IMR-90 (cell line): Measurements from ENCODE around the gene PHF20. TPM values are rescaled to one million over a fixed set of nuclear protein-coding genes. Genes with fewer than 3 reads are reported as not detected.

Source experiments
- ATAC-seq: fragments of 200-7000 bp; cut with Tn5 transposase; 2 replicates; pipeline ENCODE4 v1.9.1; 2020; ENCODE audit warnings: low read depth, mild to moderate bottlenecking, moderate library complexity
- BruUV-seq: library from RNA; stranded (reverse); fragments of 400-500 nt; replicated peaks from 2 replicates; lab custom pipeline; 2021; lab: Mats Ljungman, UMichigan
- CTCF ChIA-PET: fragments of 300-600 bp; formaldehyde crosslinking; extraction: SDS; loops from one replicate; lab custom pipeline; 2021; ENCODE audit warnings: antibody characterized with exemption; lab: Yijun Ruan, JAX
- POLR2A ChIA-PET: fragments of 300-600 bp; sonication (Branson Sonifier 250); formaldehyde crosslinking; loops from one replicate; lab custom pipeline; 2022; ENCODE audit warnings: antibody characterized with exemption; ENCODE audit not compliant: unreplicated experiment; lab: Charles Lee
- DNase-seq: peaks from one replicate; pipeline ENCODE4 v3.0.0; 2013
- H2AFZ ChIP-seq: replicated peaks from 2 replicates; pipeline ENCODE3; 2013; ENCODE audit warnings: low read length, mild to moderate bottlenecking; ENCODE audit not compliant: poor library complexity
- H2AK5ac ChIP-seq: 2 replicates; pipeline ENCODE4 v1.6.1; 2013; ENCODE audit warnings: low read depth, low read length, inconsistent platforms
- H2AK9ac ChIP-seq: replicated peaks from 2 replicates; pipeline ENCODE3; 2013; ENCODE audit warnings: mild to moderate bottlenecking, low read depth, low read length, moderate library complexity; ENCODE audit not compliant: poor library complexity
- H2BK120ac ChIP-seq: 2 replicates; pipeline ENCODE4 v1.6.1; 2013; ENCODE audit warnings: low read depth, low read length, inconsistent platforms
- H2BK15ac ChIP-seq: 3 replicates; pipeline ENCODE4 v1.6.1; 2013; ENCODE audit warnings: low read depth, low read length, inconsistent platforms
- H2BK20ac ChIP-seq: 2 replicates; pipeline ENCODE4 v1.6.1; 2013; ENCODE audit warnings: low read depth, mild to moderate bottlenecking, inconsistent platforms, low read length, moderate library complexity
- H2BK5ac ChIP-seq: 2 replicates; pipeline ENCODE4 v1.6.1; 2013; ENCODE audit warnings: mild to moderate bottlenecking, low read depth, low read length, inconsistent platforms; ENCODE audit not compliant: poor library complexity, severe bottlenecking
- H3K14ac ChIP-seq: replicated peaks from 2 replicates; pipeline ENCODE4 v1.6.1; 2013; ENCODE audit warnings: low read depth, low read length, inconsistent platforms
- H3K18ac ChIP-seq: 2 replicates; pipeline ENCODE4 v1.6.1; 2013; ENCODE audit warnings: low read depth, low read length, control low read depth
- H3K23ac ChIP-seq: 2 replicates; pipeline ENCODE4 v1.6.1; 2013; ENCODE audit warnings: low read depth, low read length, inconsistent platforms
- H3K27ac ChIP-seq: 2 replicates; pipeline ENCODE4 v1.5.1; 2013; ENCODE audit warnings: mild to moderate bottlenecking, control low read depth, low read length; ENCODE audit not compliant: insufficient read depth
- H3K27me3 ChIP-seq: 2 replicates; pipeline ENCODE4 v1.6.1; 2013; ENCODE audit warnings: low read length; ENCODE audit not compliant: control insufficient read depth, insufficient read depth
- H3K36me3 ChIP-seq: 2 replicates; pipeline ENCODE4 v1.6.1; 2013; ENCODE audit warnings: low read length, mixed read lengths; ENCODE audit not compliant: control insufficient read depth, insufficient read depth
- H3K4ac ChIP-seq: 2 replicates; pipeline ENCODE4 v1.6.1; 2013; ENCODE audit warnings: low read depth, low read length, inconsistent platforms
- H3K4me1 ChIP-seq: 2 replicates; pipeline ENCODE4 v1.6.1; 2013; ENCODE audit warnings: low read length, mixed read lengths; ENCODE audit not compliant: control insufficient read depth, insufficient read depth
- H3K4me2 ChIP-seq: 2 replicates; pipeline ENCODE4 v1.6.1; 2013; ENCODE audit warnings: low read depth, mild to moderate bottlenecking, control low read depth, low read length, moderate library complexity
- H3K4me3 ChIP-seq: 2 replicates; pipeline ENCODE4 v1.5.1; 2013; ENCODE audit warnings: low read depth, mild to moderate bottlenecking, control low read depth, low read length, moderate library complexity; ENCODE audit not compliant: insufficient read depth
- H3K56ac ChIP-seq: 2 replicates; pipeline ENCODE4 v1.6.1; 2013; ENCODE audit warnings: low read length, inconsistent platforms; ENCODE audit not compliant: insufficient read depth; ENCODE audit errors: extremely low read depth
- H3K79me1 ChIP-seq, 2 experiments: 2 replicates each; pipeline ENCODE4 v1.6.1; 2013; ENCODE audit warnings: low read length in 2 of 2, inconsistent platforms in 1 of 2, low read depth in 1 of 2
- H3K9ac ChIP-seq: 2 replicates; pipeline ENCODE4 v1.6.1; 2013; ENCODE audit warnings: low read depth, low read length, control low read depth
- H3K9me1 ChIP-seq: 2 replicates; pipeline ENCODE4 v1.6.1; 2013; ENCODE audit warnings: low read length, inconsistent platforms; ENCODE audit not compliant: insufficient read depth
- H3K9me3 ChIP-seq: 2 replicates; pipeline ENCODE4 v1.6.1; 2013; ENCODE audit warnings: low read length; ENCODE audit not compliant: control insufficient read depth, insufficient read depth
- H4K20me1 ChIP-seq: 2 replicates; pipeline ENCODE4 v1.6.1; 2013; ENCODE audit warnings: low read length, inconsistent platforms; ENCODE audit not compliant: insufficient read depth
- H4K5ac ChIP-seq: 2 replicates; pipeline ENCODE4 v1.6.1; 2013; ENCODE audit warnings: mild to moderate bottlenecking, low read depth, low read length, control low read depth
- H4K8ac ChIP-seq, 2 experiments: 2 replicates each; pipeline ENCODE4 v1.6.1; 2013; ENCODE audit warnings: low read depth in 2 of 2, low read length in 2 of 2, control low read depth in 1 of 2, inconsistent platforms in 1 of 2
- H4K91ac ChIP-seq: 2 replicates; pipeline ENCODE4 v1.6.1; 2013; ENCODE audit warnings: low read depth, low read length, inconsistent platforms; ENCODE audit not compliant: insufficient read depth
- CHD1 ChIP-seq: IDR thresholded peaks from 2 replicates; pipeline ENCODE4 v1.6.1; 2012; ENCODE audit warnings: low read depth, low read length, improper control_type of control experiment
- MAFK ChIP-seq: IDR thresholded peaks from 2 replicates; pipeline ENCODE4 v1.6.1; 2012; ENCODE audit warnings: low read depth, low read length, improper control_type of control experiment
- MAZ ChIP-seq: IDR thresholded peaks from 2 replicates; pipeline ENCODE4 v1.6.1; 2012; ENCODE audit warnings: low read depth, mild to moderate bottlenecking, low read length, improper control_type of control experiment, moderate library complexity, borderline replicate concordance
- NFE2L2 ChIP-seq: fragments of 150-350 bp; IDR thresholded peaks from 2 replicates; pipeline ENCODE4 v1.6.1; 2016; ENCODE audit warnings: low read depth, mild to moderate bottlenecking, low read length
- RAD21 ChIP-seq: IDR thresholded peaks from 2 replicates; pipeline ENCODE4 v1.6.1; 2012; ENCODE audit warnings: low read length, improper control_type of control experiment
- RFX5 ChIP-seq: IDR thresholded peaks from 2 replicates; pipeline ENCODE4 v1.8.0; 2012; ENCODE audit warnings: low read depth, mild to moderate bottlenecking, low read length, moderate library complexity
- WGBS, 2 experiments: methylation state at CpG; one replicate each; pipeline versions ENCODE4 v1.1.5 to v1.1.7; 2013; ENCODE audit warnings: missing lambda C conversion rate in 2 of 2; ENCODE audit not compliant: insufficient read length in 1 of 2; ENCODE audit errors: extremely low coverage in 2 of 2; 5-methylcytosine and 5-hydroxymethylcytosine counted together
- dilution Hi-C: fragments of 300-500 bp; cut with HindIII; formaldehyde crosslinking; loops from one replicate; pipeline ENCODE4 v1.14.3; 2018; ENCODE audit warnings: low sequenced_read_pairs; ENCODE audit not compliant: unreplicated experiment
- in situ Hi-C: fragments of 300-500 bp; cut with MboI; formaldehyde crosslinking; loops from 3 replicates; pipeline ENCODE4 v1.14.3; 2019; ENCODE audit warnings: low sequenced_read_pairs, inconsistent platforms, mixed read lengths
- intact Hi-C: fragments of 100-400 bp; cut with micrococcal nuclease; formaldehyde crosslinking; loops from 2 replicates; pipeline ENCODE4 v1.10.0; 2022
- polyA plus RNA-seq, 3 experiments: library from polyadenylated mRNA; depleted of rRNA; stranded (reverse); fragments of >200 nt; gene quantifications; 2 replicates each; pipeline ENCODE4 v1.2.3, GENCODE V29; 2012; ENCODE audit warnings: low replicate concordance in 1 of 3
- total RNA-seq: library from RNA; depleted of rRNA; stranded (reverse); fragments of >200 nt; gene quantifications from 2 replicates; pipeline ENCODE4 v1.2.3, GENCODE V29; 2012
- TF ChIP-seq, protein P1 (sequence below): fragments of 150-350 bp; IDR thresholded peaks from 2 replicates; pipeline ENCODE4 v1.6.1; 2016; ENCODE audit warnings: low read depth, mild to moderate bottlenecking, low read length, moderate library complexity, borderline replicate concordance
- TF ChIP-seq, protein P2 (sequence below): conservative IDR thresholded peaks from 2 replicates; pipeline ENCODE4 v1.5.1; 2012; ENCODE audit warnings: mild to moderate bottlenecking, low read depth, low read length, improper control_type of control experiment
- TF ChIP-seq, protein P3 (sequence below): fragments of 150-350 bp; IDR thresholded peaks from 2 replicates; pipeline ENCODE4 v1.6.1; 2017; ENCODE audit warnings: mild to moderate bottlenecking, antibody characterized with exemption, low read length, low read depth

The PHF20 gene
- total and polyA plus RNA-seq, 2 of the 4 experiments (the other 2 are of a cell fraction) = 22.0 to 22.5 TPM

DNA sequence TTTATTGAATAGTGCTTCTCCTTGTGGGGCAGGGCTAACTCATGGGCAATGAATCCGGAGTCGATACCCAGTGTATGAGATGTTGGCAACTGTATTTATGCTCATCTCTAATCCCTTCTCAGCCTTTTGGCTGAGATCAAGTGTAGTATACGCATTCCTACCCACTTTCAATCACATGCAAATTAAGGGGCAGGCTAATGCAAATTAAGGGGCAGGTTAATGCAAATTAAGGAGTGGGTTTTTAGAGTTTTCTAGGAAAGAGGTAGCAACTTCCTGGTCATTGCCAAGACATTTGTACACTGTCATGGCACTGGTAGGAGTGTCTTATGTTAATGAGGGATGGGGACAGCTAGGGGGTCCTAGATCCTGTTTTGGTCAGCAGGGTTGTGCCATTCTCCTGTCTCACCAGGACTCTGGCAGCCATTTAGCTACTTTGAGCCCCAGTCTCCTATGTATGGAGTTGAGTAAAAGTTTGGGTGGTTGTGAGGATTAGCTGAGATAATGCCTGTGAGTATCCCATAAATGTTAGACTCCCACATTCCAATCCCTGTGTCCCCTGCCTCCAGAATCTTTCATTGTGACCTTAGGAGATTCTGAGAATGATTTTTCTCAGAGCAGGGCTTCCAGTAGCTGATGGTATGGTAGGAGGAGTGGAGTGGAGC is 196.3 kb downstream of the PHF20 start, which contains the start of gene CNBD2:
Gene CNBD2, plus strand, starts transcription at position 612 of the 662 bp plus-strand sequence. CDS start 173 bp downstream, outside the sequence.
- Histone ChIP-seq H3K56ac (no peak within 1 kb of the TSS), H3K23ac (no peak within 1 kb of the TSS), H3K14ac (no peak within 1 kb of the TSS), H3K79me1 (no peaks in the 10 kb centered on the region), H4K8ac (no peak within 1 kb of the TSS), H3K4me2 (no peak within 1 kb of the TSS), H2AK9ac (no peak within 1 kb of the TSS), H2AK5ac (no peak within 1 kb of the TSS), H2BK20ac (no peak within 1 kb of the TSS), H2BK15ac (no peak within 1 kb of the TSS), H4K91ac (no peak within 1 kb of the TSS), H3K36me3 (no peaks in the 10 kb centered on the region), H2BK120ac (no peak within 1 kb of the TSS), H4K5ac (no peak within 1 kb of the TSS), H4K20me1 (no peaks in the 10 kb centered on the region), H3K9me1 (no peaks in the 10 kb centered on the region; the same call in 1 of the 2 replicates), H3K4me3 (no peak within 1 kb of the TSS), H3K18ac (no peak within 1 kb of the TSS), H2AFZ (no peak within 1 kb of the TSS), H3K9ac (no peak within 1 kb of the TSS), H2BK5ac (no peak within 1 kb of the TSS), H3K9me3 (peaks cover 5% of the 10 kb centered on the region; the same call in 1 of the 2 replicates), H3K27me3 (peaks cover 10% of the 10 kb centered on the region), H3K27ac (no peak within 1 kb of the TSS), H3K4me1 (no peaks in the 10 kb centered on the region), H3K4ac (no peak within 1 kb of the TSS)
- POLR2A ChIA-PET = no interaction called here
- DNase-seq (no peak), ATAC-seq (no peak)
- dilution Hi-C loops = no loop called here
- BruUV-seq = no TSS peak
- intact Hi-C loops = no loop called here
- in situ Hi-C loops = no loop called here
- TF ChIP-seq, protein P1, sequence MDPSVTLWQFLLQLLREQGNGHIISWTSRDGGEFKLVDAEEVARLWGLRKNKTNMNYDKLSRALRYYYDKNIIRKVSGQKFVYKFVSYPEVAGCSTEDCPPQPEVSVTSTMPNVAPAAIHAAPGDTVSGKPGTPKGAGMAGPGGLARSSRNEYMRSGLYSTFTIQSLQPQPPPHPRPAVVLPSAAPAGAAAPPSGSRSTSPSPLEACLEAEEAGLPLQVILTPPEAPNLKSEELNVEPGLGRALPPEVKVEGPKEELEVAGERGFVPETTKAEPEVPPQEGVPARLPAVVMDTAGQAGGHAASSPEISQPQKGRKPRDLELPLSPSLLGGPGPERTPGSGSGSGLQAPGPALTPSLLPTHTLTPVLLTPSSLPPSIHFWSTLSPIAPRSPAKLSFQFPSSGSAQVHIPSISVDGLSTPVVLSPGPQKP = no peak
- TF ChIP-seq CHD1 = no peak
- TF ChIP-seq MAFK = no peak
- TF ChIP-seq NFE2L2 = no peak
- TF ChIP-seq RFX5 = no peak
- TF ChIP-seq, protein P2, sequence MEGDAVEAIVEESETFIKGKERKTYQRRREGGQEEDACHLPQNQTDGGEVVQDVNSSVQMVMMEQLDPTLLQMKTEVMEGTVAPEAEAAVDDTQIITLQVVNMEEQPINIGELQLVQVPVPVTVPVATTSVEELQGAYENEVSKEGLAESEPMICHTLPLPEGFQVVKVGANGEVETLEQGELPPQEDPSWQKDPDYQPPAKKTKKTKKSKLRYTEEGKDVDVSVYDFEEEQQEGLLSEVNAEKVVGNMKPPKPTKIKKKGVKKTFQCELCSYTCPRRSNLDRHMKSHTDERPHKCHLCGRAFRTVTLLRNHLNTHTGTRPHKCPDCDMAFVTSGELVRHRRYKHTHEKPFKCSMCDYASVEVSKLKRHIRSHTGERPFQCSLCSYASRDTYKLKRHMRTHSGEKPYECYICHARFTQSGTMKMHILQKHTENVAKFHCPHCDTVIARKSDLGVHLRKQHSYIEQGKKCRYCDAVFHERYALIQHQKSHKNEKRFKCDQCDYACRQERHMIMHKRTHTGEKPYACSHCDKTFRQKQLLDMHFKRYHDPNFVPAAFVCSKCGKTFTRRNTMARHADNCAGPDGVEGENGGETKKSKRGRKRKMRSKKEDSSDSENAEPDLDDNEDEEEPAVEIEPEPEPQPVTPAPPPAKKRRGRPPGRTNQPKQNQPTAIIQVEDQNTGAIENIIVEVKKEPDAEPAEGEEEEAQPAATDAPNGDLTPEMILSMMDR = no peak
- TF ChIP-seq RAD21 = no peak
- TF ChIP-seq MAZ = no peak
- TF ChIP-seq, protein P3, sequence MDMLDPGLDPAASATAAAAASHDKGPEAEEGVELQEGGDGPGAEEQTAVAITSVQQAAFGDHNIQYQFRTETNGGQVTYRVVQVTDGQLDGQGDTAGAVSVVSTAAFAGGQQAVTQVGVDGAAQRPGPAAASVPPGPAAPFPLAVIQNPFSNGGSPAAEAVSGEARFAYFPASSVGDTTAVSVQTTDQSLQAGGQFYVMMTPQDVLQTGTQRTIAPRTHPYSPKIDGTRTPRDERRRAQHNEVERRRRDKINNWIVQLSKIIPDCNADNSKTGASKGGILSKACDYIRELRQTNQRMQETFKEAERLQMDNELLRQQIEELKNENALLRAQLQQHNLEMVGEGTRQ = no peak
- CTCF ChIA-PET = interaction anchor here (1.0 to 2.1 kb wide), 2 partner anchors 13 to 171 kb away, joined by 3 to 11 read pairs; partner anchors contain the start of gene SCAND1
- WGBS, 2 experiments = no CpG with 5 or more reads among the region's 3 CpGs
